ENCODE results near the gene ITGAD. TPM values are rescaled to one million over a fixed set of nuclear protein-coding genes. Genes with fewer than 3 reads are reported as not detected.

The ITGAD gene
- total and polyA plus RNA-seq, 2 of the 13 experiments (the other 11 are each of a cell fraction or from before 2014, with no cell fraction given) = not detected

- TF ChIP-seq MTF2 (CRISPR knock-in tag; IDR thresholded peaks at IDR 0.05; ENCODE audit: borderline replicate concordance) = no peak
- peak; percentile 70; the same call in 1 of the 2 replicates for TF ChIP-seq ZNF776 (CRISPR knock-in tag; IDR thresholded peaks at IDR 0.05)
- TF ChIP-seq ZNF891 (CRISPR knock-in tag; IDR thresholded peaks at IDR 0.05) = peak; percentile 100
Observed at GRCh38 chr16:31472709-31473203, 79.6 kb downstream of the ITGAD start (continued).

DNA sequence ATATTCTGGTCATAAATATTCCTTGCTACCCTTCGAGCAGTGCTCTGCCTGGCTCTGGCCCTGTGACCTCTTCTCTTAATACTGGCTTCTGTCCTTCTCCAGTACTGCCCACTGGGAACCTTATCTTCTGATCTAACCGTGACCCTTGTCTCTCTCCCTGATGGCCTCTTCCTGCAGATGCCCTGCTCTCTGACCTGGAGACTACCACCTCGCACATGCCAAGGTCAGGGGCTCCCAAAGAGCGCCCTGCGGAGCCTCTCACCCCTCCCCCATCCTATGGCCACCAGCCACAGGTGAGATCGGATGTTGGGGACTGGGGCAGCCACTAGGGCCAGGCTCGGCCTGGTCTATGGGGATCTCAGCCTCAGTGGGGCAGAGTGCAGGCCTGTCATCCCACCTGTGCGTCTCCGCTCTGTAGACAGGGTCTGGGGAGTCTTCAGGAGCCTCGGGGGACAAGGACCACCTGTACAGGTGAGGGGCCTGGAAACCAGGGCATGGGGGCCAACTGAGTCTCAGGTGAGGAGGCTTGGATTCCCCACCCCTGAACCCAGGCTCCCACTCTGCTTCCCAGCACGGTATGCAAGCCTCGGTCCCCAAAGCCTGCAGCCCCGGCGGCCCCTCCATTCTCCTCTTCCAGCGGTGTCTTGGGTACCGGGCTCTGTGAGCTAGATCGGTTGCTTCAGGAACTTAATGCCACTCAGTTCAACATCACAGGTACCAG lies 80.3 kb downstream of the ITGAD start:
- whole genome bisulfite sequencing (ENCODE audit: low lambda C conversion rate) = 70% methylated on average over 16 of the region's 17 CpGs
- DNase-seq (ENCODE audit: low spot score) = no peak
- Histone ChIP-seq H3K9ac (ENCODE audit: insufficient read depth, low read depth, low read length) (no peak overlapping the region), H3K79me2 (ENCODE audit: insufficient read depth, low read length) (no peaks in the 10 kb centered on the region), H3K27ac (ENCODE audit: extremely low read length, insufficient read depth, low read length) (no peak overlapping the region), H2AFZ (ENCODE audit: low read length) (no peak overlapping the region), H3K9me3 (ENCODE audit: low read length) (no peaks in the 10 kb centered on the region), H3K4me1 (ENCODE audit: insufficient read depth, low read length) (peaks cover 55% of the 10 kb centered on the region), H3K4me3 (replicated peaks in 1 of 3; ENCODE audit: insufficient read depth in 1 of 3, low read depth in 2 of 3, low read length in 3 of 3) (no peak overlapping the region), H4K20me1 (ENCODE audit: insufficient read depth, low read length) (no peaks in the 10 kb centered on the region), H3K36me3 (replicated peaks in 1 of 2; ENCODE audit: control insufficient read depth in 1 of 2, insufficient read depth in 2 of 2, low read length in 2 of 2) (no peaks in the 10 kb centered on the region), H3K27me3 (ENCODE audit: control insufficient read depth in 1 of 2, insufficient read depth in 2 of 2, low read length in 2 of 2) (peaks cover 0 to 7% of the 10 kb centered on the region in 2 experiments; a peak in 1 of 5 replicates), H3K4me2 (ENCODE audit: low read depth, low read length) (no peak overlapping the region)
- POLR2A ChIA-PET = interaction anchor here (0.6 to 0.7 kb wide), 2 partner anchors 13 to 15 kb away, joined by 4 to 7 read pairs; partner anchors contain the start of gene ARMC5
- no TSS peak for BruUV-seq (replicated peaks)
- CTCF ChIA-PET (ENCODE audit: low intra/inter-chr PET ratio, low total read pairs) = no interaction called here
- ATAC-seq = no peak
- in situ Hi-C loops (cut with HindIII; ENCODE audit: extremely low pct_ligation_motif_present, low pct_unique_long_range_greater_than_20kb) = no loop called here
- FAIRE-seq = no peak
- intact Hi-C loops (cut with micrococcal nuclease; ENCODE audit: unreplicated experiment) = no loop called here
- TF ChIP-seq HOXA5 (CRISPR knock-in tag; IDR thresholded peaks at IDR 0.05) (no peak), ZNF44 (CRISPR knock-in tag; IDR thresholded peaks at IDR 0.05) (no peak), MTA3 (CRISPR knock-in tag; IDR thresholded peaks at IDR 0.05) (no peak), ZNF839 (CRISPR knock-in tag; IDR thresholded peaks at IDR 0.05; ENCODE audit: borderline replicate concordance) (no peak), ZNF782 (CRISPR knock-in tag; IDR thresholded peaks at IDR 0.05; ENCODE audit: borderline replicate concordance) (no peak), ZNF577 (CRISPR knock-in tag; IDR thresholded peaks at IDR 0.05; ENCODE audit: borderline replicate concordance, low read depth) (no peak), RFXAP (CRISPR knock-in tag; IDR thresholded peaks at IDR 0.05; ENCODE audit: borderline replicate concordance) (0 out of 2 replicates have a peak, but pooled peaks have one; percentile 7), CBX5 (CRISPR knock-in tag; IDR thresholded peaks at IDR 0.05; ENCODE audit: borderline replicate concordance) (no peak), FOXP1 (IDR thresholded peaks at IDR 0.05) (no peak), FOXP1 (CRISPR knock-in tag; IDR thresholded peaks at IDR 0.05) (no peak), ZKSCAN1 (IDR thresholded peaks at IDR 0.05; ENCODE audit: low read length) (no peak), HNRNPUL1 (IDR thresholded peaks at IDR 0.05; ENCODE audit: low read depth, low read length) (no peak), ZNF138 (CRISPR knock-in tag; IDR thresholded peaks at IDR 0.05; ENCODE audit: low read depth) (no peak), SALL1 (CRISPR knock-in tag; IDR thresholded peaks at IDR 0.05) (no peak), NFRKB (IDR thresholded peaks at IDR 0.05) (no peak)
- TF ChIP-seq, protein P1, sequence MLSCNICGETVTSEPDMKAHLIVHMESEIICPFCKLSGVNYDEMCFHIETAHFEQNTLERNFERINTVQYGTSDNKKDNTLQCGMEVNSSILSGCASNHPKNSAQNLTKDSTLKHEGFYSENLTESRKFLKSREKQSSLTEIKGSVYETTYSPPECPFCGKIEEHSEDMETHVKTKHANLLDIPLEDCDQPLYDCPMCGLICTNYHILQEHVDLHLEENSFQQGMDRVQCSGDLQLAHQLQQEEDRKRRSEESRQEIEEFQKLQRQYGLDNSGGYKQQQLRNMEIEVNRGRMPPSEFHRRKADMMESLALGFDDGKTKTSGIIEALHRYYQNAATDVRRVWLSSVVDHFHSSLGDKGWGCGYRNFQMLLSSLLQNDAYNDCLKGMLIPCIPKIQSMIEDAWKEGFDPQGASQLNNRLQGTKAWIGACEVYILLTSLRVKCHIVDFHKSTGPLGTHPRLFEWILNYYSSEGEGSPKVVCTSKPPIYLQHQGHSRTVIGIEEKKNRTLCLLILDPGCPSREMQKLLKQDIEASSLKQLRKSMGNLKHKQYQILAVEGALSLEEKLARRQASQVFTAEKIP (CRISPR knock-in tag; IDR thresholded peaks at IDR 0.05; ENCODE audit: borderline replicate concordance) = no peak
- TF ChIP-seq, protein P2, sequence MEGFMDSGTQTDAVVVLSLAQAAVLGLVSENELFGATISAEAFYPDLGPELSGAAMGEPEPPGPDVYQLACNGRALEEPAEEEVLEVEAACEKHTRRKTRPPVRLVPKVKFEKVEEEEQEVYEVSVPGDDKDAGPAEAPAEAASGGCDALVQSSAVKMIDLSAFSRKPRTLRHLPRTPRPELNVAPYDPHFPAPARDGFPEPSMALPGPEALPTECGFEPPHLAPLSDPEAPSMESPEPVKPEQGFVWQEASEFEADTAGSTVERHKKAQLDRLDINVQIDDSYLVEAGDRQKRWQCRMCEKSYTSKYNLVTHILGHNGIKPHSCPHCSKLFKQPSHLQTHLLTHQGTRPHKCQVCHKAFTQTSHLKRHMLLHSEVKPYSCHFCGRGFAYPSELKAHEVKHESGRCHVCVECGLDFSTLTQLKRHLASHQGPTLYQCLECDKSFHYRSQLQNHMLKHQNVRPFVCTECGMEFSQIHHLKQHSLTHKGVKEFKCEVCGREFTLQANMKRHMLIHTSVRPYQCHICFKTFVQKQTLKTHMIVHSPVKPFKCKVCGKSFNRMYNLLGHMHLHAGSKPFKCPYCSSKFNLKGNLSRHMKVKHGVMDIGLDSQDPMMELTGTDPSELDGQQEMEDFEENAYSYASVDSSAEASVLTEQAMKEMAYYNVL (CRISPR knock-in tag; IDR thresholded peaks at IDR 0.05; ENCODE audit: borderline replicate concordance) = no peak

Measured in HepG2 (cell line).